T47D (cell line): ENCODE measurements around the gene S100A13.
"Not testable (repeated sequence)": the region's sequence is repeated elsewhere in the genome, so short reads cannot be mapped to it uniquely, and the experiment has no call there.

Experiments used
- DNase-seq, 2 experiments: peaks; one replicate each; pipeline versions ENCODE4 v3.0.0 to v3.0.0-alpha.2; 2011 to 2012; ENCODE audit warnings: low read depth in 1 of 2, low spot score in 1 of 2
- JUND ChIP-seq: IDR thresholded peaks from 2 replicates; pipeline ENCODE4 v1.6.1; 2012; ENCODE audit warnings: low read depth
- in situ Hi-C: cut with HindIII; loops from 2 replicates; pipeline ENCODE4 v1.10.0; 2016; ENCODE audit warnings: low sequenced_read_pairs, low pct_unique_long_range_greater_than_20kb

The S100A13 gene

GRCh38 chr1:153626904-153627714 lies at the start of gene S100A13:
S100A13 (minus strand) TSS chr1:153627505; CDS start chr1:153626472, 1,033 bp downstream.
- in situ Hi-C loops, result no loop called here

DNA sequence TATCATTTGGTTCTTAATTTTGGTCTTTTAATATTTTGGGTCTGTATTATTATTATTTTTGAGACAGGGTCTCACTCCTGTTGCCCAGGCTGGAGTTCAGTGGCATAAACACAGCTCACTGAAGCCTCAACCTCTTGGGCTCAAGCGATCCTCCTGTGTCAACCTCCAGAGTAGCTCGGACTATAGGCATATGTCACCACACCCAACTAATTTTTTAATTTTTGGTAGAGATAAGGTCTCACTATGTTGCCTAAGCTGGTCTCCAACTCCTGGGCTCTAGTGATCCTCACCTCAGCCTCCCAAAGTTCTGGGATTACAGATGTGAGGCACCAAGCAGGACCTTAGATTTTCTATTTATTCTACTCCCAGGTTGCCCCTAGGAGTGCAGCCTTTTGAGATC lies 46.2 kb upstream of the S100A13 start:
- DNase-seq, result no peak
- no peak for TF ChIP-seq JUND
- in situ Hi-C loops, result no loop called here

More at GRCh38 chr1:153626904-153627714, at the start of gene S100A13:
- DNase-seq, result peak; percentile 70 to 96
- TF ChIP-seq JUND, result no peak

- in situ Hi-C loops, DNase-seq: not testable (repeated sequence)
These were observed 44.5 kb upstream of the S100A13 start for GRCh38 chr1:153671628-153672353.

DNA sequence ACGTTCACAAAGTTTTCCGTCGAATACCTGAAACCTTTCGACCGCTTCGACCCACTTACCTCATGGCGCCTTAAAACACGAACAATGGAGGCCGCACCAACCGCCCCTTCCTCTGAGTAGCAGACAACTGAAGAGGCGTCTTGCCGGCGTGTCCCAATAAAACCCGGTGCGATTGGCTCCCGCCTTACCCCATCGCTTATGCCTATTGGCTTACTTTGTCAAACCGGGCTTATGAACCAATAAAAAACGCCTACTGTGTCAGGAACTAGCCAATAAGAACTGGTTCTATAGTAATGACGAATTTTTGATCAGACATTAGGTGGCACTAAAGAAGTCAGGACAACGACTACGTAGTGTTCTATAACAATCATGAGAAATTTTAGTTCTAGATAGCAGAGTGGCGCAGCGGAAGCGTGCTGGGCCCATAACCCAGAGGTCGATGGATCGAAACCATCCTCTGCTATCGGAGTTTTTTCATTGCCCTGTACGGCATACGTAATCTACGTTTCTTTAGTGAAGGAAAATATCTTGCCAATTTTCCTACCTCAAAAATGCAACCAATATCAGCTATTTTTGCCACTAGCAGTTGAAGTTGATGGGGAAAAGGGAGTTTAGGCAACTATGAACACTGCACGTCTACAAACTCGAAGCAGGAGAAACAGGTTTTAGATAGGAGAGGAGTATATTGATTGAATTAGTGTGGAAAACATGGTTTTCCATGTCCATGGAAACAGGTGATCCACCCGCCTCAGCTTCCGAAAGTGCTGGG lies 43.7 kb upstream of the S100A13 start, which contains the start of gene ILF2:
Gene ILF2 (minus strand): TSS at position 135 of the 769 bp plus-strand sequence. CDS start 71 bp downstream, at position 64.
- no peak for TF ChIP-seq JUND
- in situ Hi-C loops, result no loop called here
- peak; percentile 99 to 100 for DNase-seq

DNA sequence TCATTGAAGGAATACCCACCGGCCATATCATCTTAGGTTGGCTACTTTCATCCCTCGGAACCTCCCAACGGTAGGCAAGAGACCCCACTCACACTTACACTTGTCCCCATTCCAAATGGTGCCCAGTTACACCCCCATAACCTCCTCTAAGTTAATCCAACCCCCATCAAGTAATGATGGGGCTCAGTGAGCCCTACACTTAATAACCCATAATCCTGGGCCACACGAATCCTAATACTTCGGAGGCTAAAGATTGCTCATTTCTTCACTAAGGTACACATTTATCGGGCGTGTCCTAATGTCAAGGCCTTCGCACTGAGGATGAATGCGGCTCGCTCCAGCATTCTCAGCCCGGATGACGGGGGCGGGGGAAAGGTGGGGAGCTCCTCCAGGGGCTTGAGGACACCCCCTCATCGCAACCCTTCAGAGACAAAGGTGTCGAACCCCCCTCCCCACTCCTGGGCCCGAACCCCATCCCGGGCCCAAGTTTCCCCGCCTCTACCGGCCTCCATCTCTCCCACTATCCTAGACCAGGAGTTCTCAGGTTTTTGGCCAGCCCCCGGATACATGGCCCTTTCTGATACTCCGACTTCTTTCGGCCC lies 43.1 kb upstream of the S100A13 start:
- DNase-seq, result no peak
- TF ChIP-seq JUND, result no peak
- in situ Hi-C loops, result no loop called here

- TF ChIP-seq JUND, result no peak
- in situ Hi-C loops, result no loop called here
- no peak for DNase-seq
These were observed 42.3 kb upstream of the S100A13 start for GRCh38 chr1:153669606-153670005.

DNA sequence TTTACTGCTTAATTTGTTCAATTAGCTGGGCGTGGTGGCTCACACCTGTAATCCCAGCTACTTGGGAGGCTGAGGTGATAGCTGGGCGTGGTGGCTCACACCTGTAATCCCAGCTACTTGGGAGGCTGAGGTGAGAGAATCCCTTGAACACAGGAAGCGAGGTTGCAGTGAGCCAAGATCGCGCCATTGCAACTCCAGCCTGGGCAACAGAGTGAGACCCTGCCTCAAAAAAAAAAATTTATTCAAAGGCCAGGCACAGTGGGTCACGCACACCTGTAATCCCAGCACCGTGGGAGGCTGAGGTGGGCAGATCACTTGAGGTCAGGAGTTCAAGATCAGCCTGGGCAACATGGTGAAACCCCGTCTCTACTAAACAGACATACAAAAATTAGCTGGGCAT lies 41.4 kb upstream of the S100A13 start:
- in situ Hi-C loops, DNase-seq: not testable (repeated sequence)

GRCh38 chr1:153667439-153667838 lies 40.1 kb upstream of the S100A13 start:
- no peak for TF ChIP-seq JUND
- DNase-seq, result no peak
- in situ Hi-C loops, result no loop called here

DNA sequence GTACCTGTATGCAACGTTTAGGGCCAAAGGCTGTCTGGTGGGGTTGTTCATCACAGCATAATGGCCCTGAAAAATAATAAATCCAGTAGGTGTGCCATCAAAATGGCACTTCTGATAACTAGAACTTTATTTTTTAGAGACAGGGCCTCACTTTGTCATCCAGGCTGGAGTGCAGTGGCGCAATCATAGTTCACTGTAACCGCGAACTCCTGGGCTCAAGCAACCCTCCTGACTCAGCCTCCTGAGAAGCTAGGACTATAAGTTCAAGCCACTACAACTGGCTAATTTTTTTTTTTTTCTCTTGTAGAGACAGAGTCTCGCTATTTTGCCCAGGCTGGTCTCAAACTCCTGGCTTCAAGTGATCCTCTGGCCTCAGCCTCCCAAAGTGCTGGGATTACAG lies 35.9 kb upstream of the S100A13 start:
- in situ Hi-C loops, result no loop called here
- TF ChIP-seq JUND, result no peak
- DNase-seq, result no peak

- TF ChIP-seq JUND, result no peak
- in situ Hi-C loops, result no loop called here
These were observed 35.0 kb upstream of the S100A13 start for GRCh38 chr1:153662269-153662668.

GRCh38 chr1:153661111-153661708 lies 33.9 kb upstream of the S100A13 start:
- TF ChIP-seq JUND, result no peak
- in situ Hi-C loops, result no loop called here
- no peak for DNase-seq

More at GRCh38 chr1:153662269-153662668, 35.0 kb upstream of the S100A13 start:
- no peak for DNase-seq

GRCh38 chr1:153659656-153660055 lies 32.4 kb upstream of the S100A13 start:
- DNase-seq, result no peak
- in situ Hi-C loops, result no loop called here
- TF ChIP-seq JUND, result no peak
